Daoy (cell line): Measurements from ENCODE around the gene RMND5A. TPM values are rescaled to one million over a fixed set of nuclear protein-coding genes. Genes with fewer than 3 reads are reported as not detected.

Source experiments
- total RNA-seq: library from RNA; depleted of rRNA; stranded (reverse); fragments of >200 nt; shearing (Covaris generic); gene quantifications from 2 replicates; pipeline ENCODE4 v1.2.3, GENCODE V29; 2014; rRNA removed

The RMND5A gene
- total RNA-seq, 1 experiment from 2014 or later, result 33.9 TPM

Other genes with a start within 250 kb of the RMND5A start
- gene CHMP3, start 156.8 kb upstream of the RMND5A start, total RNA-seq, result 59.2 and 75.5 TPM in 2 replicates
- gene RNF103, start 96.4 kb upstream of the RMND5A start, total RNA-seq, result 5.8 and 7.0 TPM in 2 replicates
- gene CD8A, start 70.6 kb downstream of the RMND5A start, total RNA-seq, result not detected in 2 replicates
- gene CD8B, start 141.6 kb downstream of the RMND5A start, total RNA-seq, result not detected in 2 replicates
- gene RGPD1, start 221.8 kb downstream of the RMND5A start, total RNA-seq, result 1.6 TPM in 1 of 2 replicates, not detected in the other